ENCODE measurements around the gene GNAT2.

Gene GNAT2

DNA sequence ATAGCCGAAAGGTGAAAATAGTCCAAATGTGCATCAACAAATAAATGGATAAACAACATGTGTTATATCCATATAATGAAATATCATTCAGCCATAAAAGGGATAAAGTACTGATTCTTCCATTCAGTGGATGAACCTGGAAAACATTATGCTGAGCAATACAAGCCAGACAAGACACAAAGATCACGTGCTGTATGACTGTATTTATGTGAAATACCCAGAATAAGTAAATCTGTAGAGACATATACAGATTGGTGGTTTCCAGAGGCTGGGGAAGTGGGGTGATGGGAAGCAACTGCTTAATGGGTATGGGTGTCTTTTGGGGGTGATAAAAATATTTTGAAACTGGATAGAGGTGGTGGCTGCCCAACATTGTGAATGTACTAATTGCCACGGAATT lies 23.2 kb upstream of the GNAT2 start:
- no peak for DNase-seq (ENCODE audit: low read depth in 2 of 2)

DNA sequence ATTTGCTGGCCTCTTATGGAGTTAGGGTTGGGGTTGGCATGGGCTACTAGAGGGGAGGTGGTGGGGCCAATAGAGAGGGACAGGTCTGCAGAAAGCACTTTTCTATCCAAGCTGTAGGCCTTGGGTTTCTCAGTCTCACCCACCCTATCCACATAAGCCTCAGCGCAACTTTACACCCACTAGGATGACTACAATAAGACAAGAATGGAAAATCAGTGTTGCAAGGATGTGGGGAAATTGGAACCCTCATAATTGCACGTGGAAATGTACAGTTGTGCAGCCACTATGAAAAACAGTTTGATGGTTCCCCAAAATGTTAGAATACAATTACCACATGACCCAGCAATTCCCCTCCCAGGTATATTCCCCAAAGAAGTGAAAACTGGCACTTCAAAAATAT lies 22.4 kb upstream of the GNAT2 start:
- DNase-seq (ENCODE audit: low read depth in 2 of 2): no peak

DNA sequence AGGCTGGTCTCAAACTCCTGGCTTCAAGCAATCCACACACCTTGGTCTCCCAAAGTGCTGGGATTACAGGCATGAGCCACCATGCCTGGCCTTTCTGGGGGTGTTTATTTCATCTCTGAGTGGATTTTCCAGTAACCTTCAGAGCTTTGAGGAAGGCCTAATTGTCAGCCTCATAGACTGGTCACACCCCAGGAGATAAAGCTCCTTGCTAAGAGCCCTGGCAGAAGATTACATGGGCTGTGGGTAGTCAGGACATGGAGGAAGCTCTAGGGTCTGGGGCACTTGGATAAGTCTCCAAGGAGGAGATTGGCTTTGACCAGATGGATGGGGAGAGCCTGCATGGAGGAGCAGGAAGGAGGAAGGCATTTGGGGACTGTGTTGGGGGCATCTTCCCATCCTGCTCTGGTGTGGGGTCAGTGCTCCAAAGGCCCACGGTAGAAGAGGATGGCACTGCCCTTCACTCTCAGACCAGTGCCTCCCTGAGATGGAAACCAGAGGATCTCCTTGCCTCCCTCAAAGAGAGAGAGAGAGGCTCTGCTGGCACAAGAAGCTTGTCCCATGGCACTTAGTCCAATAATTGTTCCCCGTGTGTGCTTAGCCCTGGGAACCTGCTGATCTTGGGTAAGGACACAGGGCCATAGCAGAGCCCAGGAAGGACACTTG lies 21.8 kb upstream of the GNAT2 start:
- no peak for DNase-seq (ENCODE audit: low read depth in 2 of 2)

GRCh38 chr1:109640285-109640865 lies 21.0 kb upstream of the GNAT2 start:
- no peak for DNase-seq (ENCODE audit: low read depth in 2 of 2)

DNA sequence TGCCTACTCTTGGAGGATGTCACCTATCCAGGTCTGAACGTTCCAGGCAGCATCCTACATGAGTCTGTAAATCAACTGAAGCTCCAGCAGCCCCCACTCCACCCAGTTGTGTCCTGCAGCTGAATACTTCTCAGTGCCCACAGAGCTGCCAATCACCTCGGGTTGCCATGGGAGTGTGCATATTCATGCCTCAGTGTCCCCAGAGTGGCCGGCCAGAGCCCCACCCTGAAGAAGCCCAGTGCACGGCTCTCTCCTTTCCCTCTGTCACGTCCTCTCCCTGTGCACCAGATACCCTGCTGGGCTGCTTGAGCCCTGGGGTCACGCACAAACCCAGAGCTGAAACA lies 20.4 kb upstream of the GNAT2 start:
- no peak for DNase-seq (ENCODE audit: low read depth in 2 of 2)

GRCh38 chr1:109639063-109639840 lies 19.8 kb upstream of the GNAT2 start:
- DNase-seq (ENCODE audit: low read depth in 2 of 2): no peak

DNA sequence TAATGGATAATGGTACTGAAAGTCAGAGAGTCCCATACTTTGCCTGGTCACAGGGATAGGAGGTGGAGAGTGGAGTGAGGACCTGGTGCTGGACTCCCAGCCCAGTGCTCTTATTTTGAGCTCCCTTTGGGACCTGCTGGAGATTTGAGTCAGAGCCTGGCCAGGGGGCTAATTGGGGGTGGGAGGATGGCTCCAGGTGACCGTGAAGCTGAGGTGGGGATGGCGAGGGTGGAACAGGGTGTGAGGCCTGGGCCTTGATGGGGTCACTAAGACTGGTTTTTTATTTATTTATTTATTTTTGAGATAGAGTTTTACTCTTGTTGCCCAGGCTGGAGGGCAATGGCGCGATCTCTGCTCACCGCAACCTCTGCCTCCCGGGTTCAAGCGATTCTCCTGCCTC lies 18.0 kb upstream of the GNAT2 start:
- no peak for DNase-seq (ENCODE audit: low read depth in 2 of 2)

DNA sequence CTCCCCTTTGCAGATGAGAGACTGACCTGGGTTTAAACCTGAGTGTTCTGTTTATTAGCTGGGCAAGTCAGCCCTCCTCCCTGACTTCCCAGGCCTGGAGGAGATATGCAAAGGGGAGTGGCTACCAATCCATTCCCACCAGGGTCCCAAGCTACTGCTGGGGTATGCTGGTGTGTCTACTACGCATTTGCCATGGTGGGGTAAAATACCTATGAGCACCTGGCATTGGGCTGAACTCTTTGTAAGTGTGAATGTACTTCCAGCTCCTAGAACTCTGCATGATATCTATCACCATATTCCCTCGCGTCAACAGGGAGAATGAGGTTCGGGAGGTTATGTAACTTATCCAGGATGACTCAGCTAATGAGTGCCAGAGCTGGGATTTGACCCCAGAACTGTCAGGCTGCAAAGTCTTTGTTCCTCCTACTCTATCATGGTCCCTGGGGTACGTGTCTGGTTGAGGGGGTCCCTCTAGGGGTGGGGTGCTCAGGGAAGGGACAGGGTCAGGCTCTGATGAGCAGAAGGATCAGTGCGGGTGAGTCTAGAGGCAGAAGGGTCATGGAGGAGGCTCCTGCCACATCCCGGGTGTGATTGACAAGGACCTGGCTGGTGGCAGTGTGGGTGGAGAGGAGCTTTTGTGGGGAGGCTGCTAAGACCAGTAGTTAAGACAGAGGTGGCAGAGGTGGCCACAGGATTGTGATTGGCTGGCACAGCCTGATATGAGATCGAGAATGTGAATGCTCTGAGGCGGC lies 17.0 kb upstream of the GNAT2 start:
- DNase-seq (ENCODE audit: low read depth in 2 of 2): no peak

GRCh38 chr1:109635862-109636200 lies 16.4 kb upstream of the GNAT2 start:
- no peak for DNase-seq (ENCODE audit: low read depth in 2 of 2)

GRCh38 chr1:109634771-109635750 lies 15.6 kb upstream of the GNAT2 start:
- DNase-seq (ENCODE audit: low read depth in 2 of 2): no peak

- DNase-seq (ENCODE audit: low read depth in 2 of 2): no peak
Observed at GRCh38 chr1:109634292-109634691, 14.9 kb upstream of the GNAT2 start.

GRCh38 chr1:109632671-109633346 lies 13.4 kb upstream of the GNAT2 start:
- no peak for DNase-seq (ENCODE audit: low read depth in 2 of 2)

DNA sequence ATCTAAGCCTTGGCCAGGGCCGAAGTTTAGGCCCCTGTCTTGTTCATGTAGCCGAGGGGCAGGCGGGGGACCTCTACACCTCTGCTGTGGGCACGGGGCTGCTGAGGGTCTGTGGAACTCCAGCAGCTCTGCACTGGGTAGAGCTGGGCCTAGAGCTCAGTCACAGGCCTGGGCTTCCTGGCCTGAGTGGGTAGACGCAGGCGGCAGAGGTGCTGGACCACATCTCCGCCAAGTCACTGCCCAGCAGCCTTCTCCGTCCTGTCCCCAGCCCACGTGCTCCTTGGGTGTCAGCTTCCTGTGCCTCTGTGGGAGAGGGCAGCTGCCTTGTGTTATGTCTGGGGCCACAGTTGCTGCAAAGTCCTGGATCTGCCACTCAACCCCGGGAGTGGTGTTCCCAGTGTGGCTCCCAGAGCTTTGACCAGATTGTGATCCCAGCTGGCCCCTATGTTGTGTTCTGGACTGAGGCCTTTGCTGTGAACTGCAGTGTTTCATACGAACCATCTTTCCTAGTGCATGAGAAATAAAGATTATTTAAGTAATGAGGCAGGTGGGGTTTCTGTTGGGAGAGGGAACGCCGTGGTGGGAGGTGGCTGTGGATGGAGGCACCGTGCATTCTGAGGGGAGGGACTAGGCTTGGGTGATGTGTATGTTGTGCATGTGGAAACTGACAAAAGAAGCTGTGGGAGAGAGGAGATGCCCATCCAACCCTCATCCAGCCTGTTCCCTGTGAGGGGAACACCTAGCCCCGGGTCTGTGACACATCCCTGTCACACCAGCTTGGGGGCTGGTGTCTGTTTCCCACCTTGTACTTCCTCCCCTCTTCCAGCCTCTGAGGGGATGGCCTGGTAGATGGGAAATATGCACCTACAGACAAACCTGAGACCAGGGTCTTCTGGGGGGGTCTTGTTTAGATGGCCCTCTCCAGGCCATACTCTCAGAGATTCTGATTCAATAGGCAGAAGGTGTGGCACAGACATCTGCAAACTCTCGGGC lies 12.4 kb upstream of the GNAT2 start:
- no peak for DNase-seq (ENCODE audit: low read depth in 2 of 2)

DNA sequence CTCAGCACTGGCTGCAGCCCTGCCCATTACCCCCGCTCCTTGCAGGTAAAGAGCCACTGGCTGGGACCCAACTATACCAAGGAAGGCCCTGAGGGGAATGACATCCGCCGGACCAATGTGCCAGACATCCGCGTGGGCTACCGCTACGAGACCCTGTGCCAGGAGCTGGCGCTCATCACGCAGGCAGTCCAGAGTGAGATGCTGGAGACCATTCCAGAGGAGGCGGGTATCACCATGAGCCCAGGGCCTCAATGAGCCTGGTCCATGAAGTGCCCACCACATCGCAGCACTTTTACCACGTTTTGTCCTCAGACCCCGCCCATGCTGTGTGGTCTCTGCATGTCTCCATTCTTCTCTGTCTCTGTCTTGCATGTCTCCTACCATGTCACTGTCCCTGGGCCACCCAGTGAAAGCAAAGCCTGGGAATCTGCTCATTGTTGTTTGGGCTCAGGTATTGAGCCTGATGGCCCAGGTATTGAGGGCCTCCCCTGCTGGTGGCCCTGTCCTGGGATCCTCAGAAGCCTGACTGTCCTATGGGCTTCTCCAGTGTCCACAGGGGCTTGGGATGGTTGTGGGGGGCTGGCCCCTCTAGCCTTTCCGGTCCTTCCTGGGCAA lies 11.6 kb upstream of the GNAT2 start:
- no peak for DNase-seq (ENCODE audit: low read depth in 2 of 2)

GRCh38 chr1:109630081-109630897 lies 10.9 kb upstream of the GNAT2 start:
- no peak for DNase-seq (ENCODE audit: low read depth in 2 of 2)

GRCh38 chr1:109629372-109630030 lies 10.1 kb upstream of the GNAT2 start:
- no peak for DNase-seq (ENCODE audit: low read depth in 2 of 2)

DNA sequence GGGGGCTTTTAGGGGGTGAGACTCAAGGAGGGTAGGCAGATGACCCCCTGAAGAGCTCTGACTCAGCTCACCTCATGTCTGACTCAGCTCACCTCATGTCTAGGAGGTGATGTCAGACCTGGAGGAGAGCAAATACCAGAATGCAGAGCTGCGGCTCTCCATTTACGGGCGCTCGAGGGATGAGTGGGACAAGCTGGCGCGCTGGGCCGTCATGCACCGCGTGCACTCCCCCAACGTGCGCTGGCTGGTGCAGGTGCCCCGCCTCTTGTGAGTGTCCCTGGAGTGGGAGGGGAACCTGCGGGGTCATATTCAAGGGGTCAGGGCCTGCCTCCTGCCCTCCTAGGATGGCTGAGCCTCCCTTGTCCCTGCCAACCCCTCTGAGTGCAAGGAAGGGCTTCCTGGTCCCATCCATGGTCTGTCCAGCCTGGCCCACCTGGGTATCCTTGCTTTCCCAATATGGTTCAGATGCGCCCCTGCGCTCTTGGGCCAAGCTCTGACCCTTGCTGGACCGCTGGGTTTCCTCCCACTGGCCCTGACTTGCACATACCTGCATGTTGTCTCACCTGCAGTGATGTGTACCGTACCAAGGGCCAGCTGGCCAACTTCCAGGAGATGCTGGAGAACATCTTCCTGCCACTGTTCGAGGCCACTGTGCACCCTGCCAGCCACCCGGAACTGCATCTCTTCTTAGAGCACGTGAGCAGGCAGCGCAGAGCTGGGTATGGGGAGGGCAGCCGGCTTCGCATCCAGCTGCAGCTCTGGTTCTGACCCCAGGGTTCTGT lies 9.3 kb upstream of the GNAT2 start:
- no peak for DNase-seq (ENCODE audit: low read depth in 2 of 2)
